ENCODE data around the gene LRWD1.
A peak's percentile ranks its signal among the peaks of the same experiment; 100 is the strongest.

LRWD1 gene

DNA sequence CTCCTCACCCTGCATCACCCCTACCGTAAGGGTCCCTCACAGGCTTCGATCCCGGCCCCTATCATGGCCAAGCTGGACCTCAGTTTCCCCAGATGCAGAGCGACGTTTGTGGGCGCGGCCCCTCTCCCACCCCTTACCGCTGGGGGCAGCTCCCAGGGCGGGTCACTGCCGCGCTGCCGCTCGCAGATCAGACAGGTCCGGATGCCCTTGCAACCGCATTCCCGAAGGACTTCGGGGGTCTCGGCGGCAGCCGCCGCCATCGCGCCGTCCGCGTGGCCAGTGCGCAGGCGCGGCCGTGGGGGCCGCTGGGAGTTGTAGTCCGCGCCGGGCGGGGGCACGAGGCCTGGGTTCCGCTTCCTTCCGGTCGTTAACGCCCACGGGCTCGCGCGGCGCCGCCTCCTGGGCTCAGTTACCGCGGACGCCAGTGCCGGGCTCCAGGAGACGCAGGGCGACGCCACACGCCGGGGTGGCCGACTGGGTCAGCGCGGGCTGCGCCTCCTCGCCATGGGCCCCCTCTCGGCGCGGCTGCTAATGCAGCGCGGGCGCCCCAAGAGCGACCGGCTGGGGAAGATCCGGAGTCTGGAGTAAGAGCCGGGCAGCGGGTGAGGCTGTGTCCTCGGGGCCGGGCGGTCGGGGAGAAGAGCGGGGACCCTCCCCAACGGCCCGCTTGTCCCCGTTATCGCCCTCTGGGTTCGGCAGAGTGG, at the start of gene LRWD1, which contains the start of gene ALKBH4:
TSS of gene LRWD1 (plus strand) at position 408 of the 704 bp plus-strand sequence. CDS start at position 505, 97 bp downstream.
TSS of gene ALKBH4 (minus strand) at position 287 of the 704 bp plus-strand sequence. CDS start at position 260, 27 bp downstream.
- H3K4me3 ChIP-seq (ENCODE audit: low read depth, low read length) = peak within 1 kb of the TSS; percentile 97
- TF ChIP-seq, protein P1, sequence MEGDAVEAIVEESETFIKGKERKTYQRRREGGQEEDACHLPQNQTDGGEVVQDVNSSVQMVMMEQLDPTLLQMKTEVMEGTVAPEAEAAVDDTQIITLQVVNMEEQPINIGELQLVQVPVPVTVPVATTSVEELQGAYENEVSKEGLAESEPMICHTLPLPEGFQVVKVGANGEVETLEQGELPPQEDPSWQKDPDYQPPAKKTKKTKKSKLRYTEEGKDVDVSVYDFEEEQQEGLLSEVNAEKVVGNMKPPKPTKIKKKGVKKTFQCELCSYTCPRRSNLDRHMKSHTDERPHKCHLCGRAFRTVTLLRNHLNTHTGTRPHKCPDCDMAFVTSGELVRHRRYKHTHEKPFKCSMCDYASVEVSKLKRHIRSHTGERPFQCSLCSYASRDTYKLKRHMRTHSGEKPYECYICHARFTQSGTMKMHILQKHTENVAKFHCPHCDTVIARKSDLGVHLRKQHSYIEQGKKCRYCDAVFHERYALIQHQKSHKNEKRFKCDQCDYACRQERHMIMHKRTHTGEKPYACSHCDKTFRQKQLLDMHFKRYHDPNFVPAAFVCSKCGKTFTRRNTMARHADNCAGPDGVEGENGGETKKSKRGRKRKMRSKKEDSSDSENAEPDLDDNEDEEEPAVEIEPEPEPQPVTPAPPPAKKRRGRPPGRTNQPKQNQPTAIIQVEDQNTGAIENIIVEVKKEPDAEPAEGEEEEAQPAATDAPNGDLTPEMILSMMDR (IDR thresholded peaks at IDR 0.05; ENCODE audit: control insufficient read depth, extremely low read depth, insufficient read depth) = peak; percentile 26
- peak; percentile 59 for DNase-seq (ENCODE audit: low read depth)

DNA sequence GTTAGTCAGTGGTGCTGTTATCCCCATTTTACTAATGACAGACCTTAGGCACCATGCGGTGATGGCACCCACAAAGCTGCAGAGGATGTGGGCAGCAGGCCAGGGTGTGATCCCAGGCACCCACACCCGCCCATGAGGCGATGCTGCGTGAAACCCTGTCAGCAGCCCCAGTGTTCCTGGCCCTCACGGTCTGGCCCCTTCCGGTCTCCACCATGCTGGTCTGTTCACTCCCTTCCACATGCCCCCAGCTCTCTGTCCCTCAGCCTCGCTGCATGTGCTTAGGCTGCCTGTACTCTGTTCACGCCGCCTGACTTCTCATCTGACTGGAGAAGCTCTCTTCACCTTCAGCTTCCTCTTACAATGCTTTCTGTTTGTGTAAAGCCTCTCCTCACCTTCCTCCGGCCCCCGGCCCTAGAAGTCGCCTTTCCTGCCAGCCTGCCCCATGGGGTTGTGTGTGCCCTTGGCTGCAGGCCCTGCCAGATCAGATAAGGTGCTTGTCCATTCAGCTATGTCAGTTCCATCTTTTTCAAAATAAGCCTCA, 49.0 kb upstream of the LRWD1 start:
- DNase-seq (ENCODE audit: low read depth) = peak; percentile 52
- no peak overlapping the region for H3K4me3 ChIP-seq (ENCODE audit: low read depth, low read length)
- TF ChIP-seq, protein P1 (IDR thresholded peaks at IDR 0.05; ENCODE audit: control insufficient read depth, extremely low read depth, insufficient read depth) = peak; percentile 1; the same call in 1 of the 2 replicates

DNA sequence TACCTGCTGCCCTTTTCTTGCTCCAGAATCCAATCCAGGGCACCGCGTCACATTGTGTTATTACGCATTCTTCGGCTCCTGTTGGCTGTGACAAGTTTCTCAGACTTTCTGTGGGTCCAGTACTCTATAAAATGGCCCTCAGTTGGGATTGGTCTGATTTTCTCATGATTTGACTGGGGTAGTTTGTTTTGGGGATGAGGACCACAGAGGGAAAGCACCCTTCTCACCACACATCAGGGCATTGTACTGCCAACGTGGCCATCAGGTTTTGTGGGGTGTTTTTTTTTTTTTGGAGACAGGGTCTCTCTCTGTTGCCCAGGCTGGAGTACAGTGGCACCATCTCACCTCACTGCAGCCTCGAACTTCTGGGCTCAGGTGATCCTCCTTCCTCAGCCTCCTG, 48.4 kb upstream of the LRWD1 start:
- DNase-seq (ENCODE audit: low read depth) = no peak
- TF ChIP-seq, protein P1 (IDR thresholded peaks at IDR 0.05; ENCODE audit: control insufficient read depth, extremely low read depth, insufficient read depth) = no peak
- no peak overlapping the region for H3K4me3 ChIP-seq (ENCODE audit: low read depth, low read length)

DNA sequence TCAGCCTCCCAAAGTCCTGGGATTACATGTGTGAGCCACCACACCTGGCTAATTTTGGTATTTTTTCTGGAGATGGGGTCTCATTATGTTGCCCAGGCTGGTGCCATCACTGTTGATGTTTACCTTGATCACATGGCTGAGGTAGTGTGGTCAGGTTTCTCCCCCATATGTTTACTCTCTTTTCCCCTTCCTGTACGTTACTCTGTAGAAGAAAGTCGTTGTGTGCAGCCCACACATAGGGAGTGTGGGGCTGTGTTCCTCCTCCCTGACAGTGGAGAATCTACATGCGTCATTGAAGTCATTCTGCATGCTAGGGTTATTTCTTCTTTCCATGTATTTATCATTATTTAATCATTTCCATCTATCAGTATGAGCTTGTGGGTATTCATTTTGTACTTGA, 47.7 kb upstream of the LRWD1 start:
- no peak overlapping the region for H3K4me3 ChIP-seq (ENCODE audit: low read depth, low read length)
- TF ChIP-seq, protein P1 (IDR thresholded peaks at IDR 0.05; ENCODE audit: control insufficient read depth, extremely low read depth, insufficient read depth) = no peak
- DNase-seq (ENCODE audit: low read depth) = no peak

DNA sequence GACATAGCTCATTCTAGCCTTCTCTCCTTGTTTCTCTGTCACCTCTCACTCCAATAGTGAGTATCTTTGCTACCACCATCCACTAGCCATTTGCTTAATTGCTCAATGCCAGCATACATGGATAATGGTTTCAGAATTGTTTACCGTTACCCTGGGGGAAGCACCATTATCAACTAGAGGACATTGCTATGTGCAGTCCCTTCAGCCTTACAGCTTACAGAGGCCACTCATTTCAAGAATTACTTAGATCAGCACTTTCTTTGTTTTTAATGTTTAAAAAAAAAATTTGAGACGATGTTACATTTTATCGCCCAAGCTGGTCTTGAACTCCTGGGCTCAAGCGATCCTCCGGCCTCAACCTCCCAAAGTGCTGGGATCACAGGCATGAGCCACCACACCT, 46.2 kb upstream of the LRWD1 start:
- H3K4me3 ChIP-seq (ENCODE audit: low read depth, low read length) = no peak overlapping the region
- TF ChIP-seq, protein P1 (IDR thresholded peaks at IDR 0.05; ENCODE audit: control insufficient read depth, extremely low read depth, insufficient read depth) = no peak
- DNase-seq (ENCODE audit: low read depth) = no peak

DNA sequence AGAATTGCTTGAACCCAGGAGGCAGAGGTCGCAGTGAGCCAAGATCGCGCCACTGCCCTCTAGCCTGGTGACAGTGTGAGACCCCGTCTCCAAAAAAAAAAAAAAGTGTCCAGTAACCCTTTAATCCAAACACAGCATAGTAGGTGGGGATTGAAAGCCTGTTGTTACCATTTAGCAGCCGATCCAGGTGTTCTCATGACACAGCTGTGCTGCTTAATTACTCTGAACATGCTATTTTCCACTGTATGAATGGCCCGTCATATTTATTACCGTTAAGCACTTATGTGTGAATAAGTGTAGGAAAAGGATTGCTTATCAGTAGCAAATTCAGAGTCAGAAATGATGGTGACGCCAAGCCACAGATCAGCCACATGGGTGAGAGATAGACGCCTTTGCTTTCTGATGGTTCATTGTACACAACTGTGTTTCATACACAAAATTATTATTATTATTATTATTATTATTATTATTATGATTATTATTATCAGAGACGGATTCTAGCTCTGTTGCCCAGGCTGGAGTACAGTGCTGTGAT, 43.0 kb upstream of the LRWD1 start:
- DNase-seq (ENCODE audit: low read depth) = no peak
- no peak overlapping the region for H3K4me3 ChIP-seq (ENCODE audit: low read depth, low read length)
- TF ChIP-seq, protein P1 (IDR thresholded peaks at IDR 0.05; ENCODE audit: control insufficient read depth, extremely low read depth, insufficient read depth) = no peak

All from LNCaP clone FGC (cell line).